Measurements from ENCODE around the gene CMTM7.

- TF ChIP-seq, protein P1, sequence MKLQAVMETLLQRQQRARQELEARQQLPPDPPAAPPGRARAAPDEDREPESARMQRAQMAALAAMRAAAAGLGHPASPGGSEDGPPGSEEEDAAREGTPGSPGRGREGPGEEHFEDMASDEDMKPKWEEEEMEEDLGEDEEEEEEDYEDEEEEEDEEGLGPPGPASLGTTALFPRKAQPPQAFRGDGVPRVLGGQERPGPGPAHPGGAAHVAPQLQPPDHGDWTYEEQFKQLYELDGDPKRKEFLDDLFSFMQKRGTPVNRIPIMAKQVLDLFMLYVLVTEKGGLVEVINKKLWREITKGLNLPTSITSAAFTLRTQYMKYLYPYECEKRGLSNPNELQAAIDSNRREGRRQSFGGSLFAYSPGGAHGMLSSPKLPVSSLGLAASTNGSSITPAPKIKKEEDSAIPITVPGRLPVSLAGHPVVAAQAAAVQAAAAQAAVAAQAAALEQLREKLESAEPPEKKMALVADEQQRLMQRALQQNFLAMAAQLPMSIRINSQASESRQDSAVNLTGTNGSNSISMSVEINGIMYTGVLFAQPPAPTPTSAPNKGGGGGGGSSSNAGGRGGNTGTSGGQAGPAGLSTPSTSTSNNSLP (IDR thresholded peaks at IDR 0.05; ENCODE audit: borderline replicate concordance, low read depth, low read length) = no peak
- TF ChIP-seq HMGXB4 (CRISPR knock-in tag; IDR thresholded peaks at IDR 0.05) (no peak), ZNF639 (CRISPR knock-in tag; conservative IDR thresholded peaks at IDR 0.05 in 1 of 2, IDR thresholded peaks at IDR 0.05 in 1 of 2) (no peak), PCBP2 (IDR thresholded peaks at IDR 0.05; ENCODE audit: low read depth, low read length, poor library complexity, severe bottlenecking) (no peak), CTCF (IDR thresholded peaks at IDR 0.05 in 2 of 3, conservative IDR thresholded peaks at IDR 0.05 in 1 of 3; ENCODE audit: insufficient read depth in 2 of 3, low read depth in 1 of 3, low read length in 3 of 3) (no peak), POLR2A (conservative IDR thresholded peaks at IDR 0.05) (no peak), SRF (CRISPR knock-in tag; IDR thresholded peaks at IDR 0.05) (no peak), ETS1 (conservative IDR thresholded peaks at IDR 0.05; ENCODE audit: control insufficient read depth, low read depth, low read length) (no peak), ZNF253 (CRISPR knock-in tag; conservative IDR thresholded peaks at IDR 0.05) (no peak), RBM15 (IDR thresholded peaks at IDR 0.05; ENCODE audit: insufficient read depth, low read length) (no peak), RFX7 (CRISPR knock-in tag; IDR thresholded peaks at IDR 0.05) (no peak)
These were observed 35.8 kb upstream of the CMTM7 start for GRCh38 chr3:32355751-32356291.

All from K562 (cell line).